SK-N-DZ (cell line): ENCODE measurements around the gene CHI3L2.

Source experiments
- DNase-seq: peaks from one replicate; pipeline ENCODE4 v3.0.0-alpha.2; 2015; ENCODE audit warnings: low spot score

The CHI3L2 gene

DNA sequence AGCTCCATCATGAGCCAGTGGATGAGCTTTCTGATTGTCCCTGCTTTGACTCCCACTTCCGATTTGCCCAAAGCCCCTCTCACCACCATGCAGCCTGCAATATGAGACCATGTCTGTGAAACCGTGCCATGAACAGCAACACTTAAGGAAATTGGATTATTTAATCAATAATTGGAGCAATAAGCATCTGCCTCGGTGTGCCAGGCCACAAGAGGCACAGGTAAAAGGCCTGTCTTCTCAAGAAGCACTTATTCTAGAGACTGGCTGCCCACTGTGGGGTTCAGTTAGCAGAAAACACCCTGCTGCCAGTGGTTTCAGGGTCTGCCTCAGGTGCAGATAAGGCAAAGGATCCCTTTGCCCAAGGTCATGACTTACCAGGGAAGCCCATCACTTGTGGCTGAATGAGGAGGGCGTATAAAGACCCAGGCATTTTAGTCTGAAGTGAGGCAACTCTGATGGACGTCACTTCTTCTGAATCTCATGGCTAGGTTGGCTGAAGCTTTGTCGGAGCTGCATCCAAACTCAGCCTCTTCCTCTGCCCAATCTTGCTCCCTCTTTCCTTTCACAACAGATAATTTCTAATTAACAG, 7.1 kb upstream of the CHI3L2 start:
- no peak for DNase-seq

DNA sequence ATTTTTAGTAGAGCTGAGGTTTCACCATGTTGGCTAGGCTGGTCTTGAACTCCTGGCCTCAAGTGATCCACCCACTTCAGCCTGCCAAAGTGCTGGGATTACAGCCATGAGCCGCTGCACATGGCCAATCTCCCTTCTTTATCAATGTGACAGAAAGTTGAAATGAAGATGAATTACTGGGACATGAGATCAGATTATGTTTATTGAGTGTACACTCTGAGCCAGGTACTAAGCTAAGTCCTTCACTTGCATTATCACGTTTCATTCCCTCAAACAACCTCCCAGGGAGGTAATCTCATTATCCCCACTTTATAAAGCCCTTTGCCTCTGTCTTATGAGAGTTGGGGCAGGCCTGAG, 6.3 kb upstream of the CHI3L2 start:
- DNase-seq: peak; percentile 95

DNA sequence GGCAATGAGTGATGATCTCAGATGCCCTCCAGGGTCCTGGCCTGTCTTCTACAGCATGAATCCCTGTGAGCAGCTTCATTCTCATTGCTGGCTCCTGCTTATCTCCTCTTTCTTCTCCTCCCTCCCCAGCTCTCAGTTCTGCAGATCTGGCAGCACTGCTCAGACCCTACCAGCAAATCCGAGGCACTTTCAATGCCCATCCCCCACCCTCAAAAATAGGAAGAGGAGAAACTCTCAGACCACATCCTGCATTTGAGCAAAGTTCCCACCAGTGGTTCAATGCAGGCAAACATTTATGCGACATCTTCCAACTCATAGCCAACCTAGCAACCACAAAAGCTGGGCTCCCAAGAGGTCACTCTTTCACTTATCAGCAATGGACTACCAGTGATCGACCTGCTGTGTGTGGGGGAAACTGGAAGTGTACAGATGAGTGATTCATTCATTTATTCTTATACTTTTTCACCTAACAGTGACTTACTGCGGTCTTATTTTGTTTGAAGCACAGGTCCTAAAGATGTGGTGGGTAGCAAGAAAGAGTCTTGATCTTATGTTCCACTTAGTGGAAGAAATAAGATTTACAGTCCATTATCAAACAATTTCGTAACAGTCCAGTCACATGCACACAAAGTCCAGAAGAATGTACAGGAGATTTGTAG, 5.8 kb upstream of the CHI3L2 start:
- no peak for DNase-seq

DNA sequence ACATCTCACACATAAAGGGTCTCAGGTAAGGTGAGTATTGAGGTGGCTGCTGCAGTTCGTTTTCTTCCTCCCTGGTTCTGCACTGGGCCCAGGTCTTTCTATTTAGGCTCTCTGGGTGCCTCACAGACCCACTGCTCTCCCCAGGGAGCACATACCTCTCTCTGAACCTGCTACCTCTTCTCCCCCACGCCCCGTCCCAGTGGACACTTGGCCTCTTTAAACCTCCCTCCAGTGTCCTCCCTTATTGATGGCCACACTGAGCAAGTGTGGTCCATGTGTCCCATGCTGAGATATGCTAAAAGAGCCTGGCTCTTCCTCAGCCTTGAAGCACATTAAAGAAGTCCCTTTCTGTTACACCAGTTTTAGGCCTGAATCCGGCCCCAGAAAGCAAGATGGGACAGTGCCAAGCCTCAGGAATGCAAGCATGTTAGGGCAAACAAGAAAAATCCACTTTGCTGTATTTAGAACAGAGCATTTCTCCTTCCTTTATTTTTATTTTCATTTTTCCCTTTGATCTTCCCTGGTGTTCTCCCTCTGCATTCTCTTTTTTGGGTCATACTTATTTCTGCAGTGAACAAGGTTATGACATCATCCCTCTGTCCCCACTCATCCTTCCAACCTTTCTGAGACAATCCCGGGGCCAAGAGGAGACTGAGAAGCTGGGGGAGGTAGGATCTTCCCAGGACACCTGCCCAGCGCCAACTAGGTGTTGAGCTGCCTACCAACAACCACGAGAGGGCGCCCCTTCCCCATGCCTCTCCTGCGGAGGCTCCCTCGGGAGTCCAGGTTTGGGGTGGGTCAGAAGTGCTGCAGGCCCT, 5.0 kb upstream of the CHI3L2 start:
- DNase-seq: peak; percentile 68

DNA sequence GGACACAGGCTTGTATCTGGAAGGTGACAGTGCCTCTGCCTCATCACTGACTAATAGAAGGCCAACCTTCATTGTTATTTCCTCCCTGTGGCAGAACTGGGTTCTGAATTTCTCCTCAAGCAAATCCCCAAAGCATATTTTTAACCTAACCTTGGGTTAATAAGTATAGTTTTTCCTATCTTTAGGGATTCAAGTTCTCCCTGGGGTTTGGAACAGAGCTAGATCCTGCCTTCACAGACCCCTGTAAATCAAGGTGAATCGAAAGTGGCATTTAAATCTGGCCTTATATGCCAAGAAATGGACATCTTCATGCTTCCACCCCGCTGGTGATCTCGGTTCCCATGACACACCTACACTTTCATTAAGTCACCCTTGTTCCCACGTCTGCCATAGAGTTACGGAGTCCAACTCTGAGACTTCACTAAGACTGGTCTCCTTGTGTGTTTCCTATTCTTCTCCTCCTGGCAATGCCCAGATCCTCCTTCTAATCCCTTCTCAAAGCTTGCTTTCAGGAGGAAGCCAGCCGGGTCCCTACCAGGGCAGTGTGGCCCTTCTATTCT, 4.3 kb upstream of the CHI3L2 start:
- DNase-seq: no peak

DNA sequence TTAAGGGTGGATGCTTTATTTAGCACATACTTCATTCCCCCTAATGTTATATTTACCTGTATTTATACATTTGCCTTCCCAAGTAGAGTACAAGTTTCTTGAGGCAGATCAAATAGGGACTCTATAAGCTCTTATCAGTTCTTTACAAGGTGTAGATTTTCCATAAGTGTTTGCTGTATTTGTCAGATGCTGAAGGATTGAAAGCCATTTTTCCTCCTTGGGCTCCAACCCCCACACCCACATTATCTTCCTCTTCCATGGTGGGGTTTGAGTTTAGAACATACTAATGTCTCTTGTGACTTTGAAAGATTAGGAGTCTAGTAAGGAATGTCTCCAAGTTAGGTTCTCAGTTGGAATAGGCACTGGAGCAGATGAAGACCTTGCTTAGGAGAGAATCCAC, 2.4 kb upstream of the CHI3L2 start:
- no peak for DNase-seq

DNA sequence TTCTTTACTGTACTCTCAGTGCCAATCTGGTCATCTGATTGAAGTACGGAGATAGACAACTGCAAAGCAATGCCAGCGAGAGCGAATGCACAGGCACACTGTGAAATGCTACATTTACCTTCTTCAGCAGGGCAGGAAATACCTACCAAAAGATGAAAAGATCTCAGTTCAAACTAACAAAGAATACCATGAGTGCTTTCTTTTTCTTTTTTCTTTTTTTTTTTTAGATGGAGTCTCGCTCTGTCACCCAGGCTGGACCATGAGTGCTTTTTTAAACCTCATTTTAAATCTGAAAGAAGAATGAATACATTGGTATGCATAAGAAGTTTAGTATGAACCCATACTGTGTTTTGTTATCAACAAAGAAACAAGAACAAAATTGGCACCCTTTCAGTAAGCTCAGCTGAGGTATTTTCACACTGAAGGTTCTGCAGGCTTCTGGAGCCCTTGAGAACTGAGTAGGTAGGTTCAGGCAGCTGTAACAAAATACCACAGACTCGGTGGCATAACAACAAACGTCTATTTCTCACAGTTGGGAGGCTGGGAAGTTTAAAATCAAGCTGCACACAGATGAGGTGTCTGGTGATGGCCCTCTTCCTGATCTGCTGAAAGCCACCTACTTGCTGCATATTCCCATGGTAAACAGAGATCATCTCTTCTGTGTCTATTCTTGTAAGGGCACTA, 1.7 kb upstream of the CHI3L2 start:
- DNase-seq: no peak

DNA sequence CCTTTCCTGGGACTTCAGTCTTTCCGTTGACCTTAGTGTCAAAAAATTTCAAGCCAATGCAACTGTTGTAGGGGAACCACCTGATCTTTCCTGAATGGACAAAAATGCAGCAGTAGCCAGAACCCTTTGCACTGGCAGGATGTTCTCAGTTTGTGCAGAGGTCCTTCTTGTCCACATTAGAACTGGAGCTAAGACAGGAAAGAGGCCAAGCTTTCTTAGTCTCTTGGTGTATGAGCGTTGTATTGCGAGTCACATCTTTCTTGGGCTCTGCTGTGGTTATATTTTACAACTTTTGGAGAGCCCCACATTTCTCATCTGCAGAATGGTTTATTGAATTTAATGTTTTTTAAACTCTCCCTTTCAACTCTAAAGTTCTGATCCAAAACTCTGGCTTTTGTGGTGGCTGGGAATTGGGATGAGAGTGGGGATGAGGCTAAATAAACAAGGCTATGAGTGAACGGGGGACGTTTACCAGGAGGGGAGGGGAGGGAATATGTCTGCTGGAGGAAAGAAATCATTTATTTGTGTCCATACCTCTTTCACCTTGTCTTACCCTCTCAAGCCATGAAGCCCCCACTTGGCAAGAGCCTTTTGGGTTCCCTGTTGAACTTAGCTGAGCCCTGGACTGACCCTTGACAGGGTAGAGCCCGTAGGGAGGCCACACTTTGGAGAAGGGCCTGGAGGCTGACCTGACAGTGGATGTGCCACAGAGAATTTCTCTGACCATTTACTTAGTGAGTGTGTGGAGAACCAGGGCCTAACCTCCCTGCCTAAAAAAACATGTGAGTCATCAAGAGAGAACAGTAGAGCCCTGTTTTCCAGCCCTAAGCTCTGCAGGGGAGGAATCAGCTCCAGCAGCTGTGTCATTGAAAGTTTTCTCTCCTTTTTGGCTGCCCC, 586 bp downstream of the CHI3L2 start:
- DNase-seq: no peak

DNA sequence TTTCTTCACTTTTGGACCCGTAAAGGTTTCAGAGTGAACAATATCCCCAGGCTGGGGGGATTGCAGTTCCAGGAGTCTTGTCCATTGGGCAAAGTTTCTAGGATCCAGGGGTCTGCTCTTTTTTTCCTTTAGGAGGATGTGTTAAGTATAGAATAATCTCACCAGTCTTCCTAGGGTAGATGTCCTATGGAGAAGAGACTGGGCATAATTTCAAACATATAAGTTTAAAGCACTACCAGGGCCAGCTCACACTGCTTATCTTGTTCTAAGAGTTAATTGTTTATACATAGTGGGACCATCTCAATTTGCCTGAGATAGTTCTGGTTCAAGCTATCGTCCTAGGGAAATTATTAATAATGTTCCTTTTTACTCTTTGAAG, 1.2 kb downstream of the CHI3L2 start:
- no peak for DNase-seq

DNA sequence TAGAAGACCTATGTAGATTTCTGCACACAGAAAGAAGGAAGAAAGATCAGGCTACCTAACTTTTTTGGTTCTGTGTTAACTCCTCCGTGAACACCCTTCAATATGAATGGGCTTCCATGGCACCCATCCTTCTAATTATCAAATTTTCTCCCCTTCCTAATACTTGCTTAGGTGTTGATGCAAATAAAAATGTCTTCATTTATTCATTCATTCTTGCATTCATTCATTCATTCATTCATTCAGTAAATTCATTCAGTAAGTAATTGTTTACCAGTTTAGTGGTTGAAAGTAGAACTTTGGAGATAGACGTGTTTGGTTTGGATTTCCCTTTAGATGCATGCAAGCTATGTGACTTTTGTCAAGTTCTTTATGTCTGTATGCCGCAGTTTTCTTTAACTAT, 4.6 kb downstream of the CHI3L2 start:
- DNase-seq: no peak

DNA sequence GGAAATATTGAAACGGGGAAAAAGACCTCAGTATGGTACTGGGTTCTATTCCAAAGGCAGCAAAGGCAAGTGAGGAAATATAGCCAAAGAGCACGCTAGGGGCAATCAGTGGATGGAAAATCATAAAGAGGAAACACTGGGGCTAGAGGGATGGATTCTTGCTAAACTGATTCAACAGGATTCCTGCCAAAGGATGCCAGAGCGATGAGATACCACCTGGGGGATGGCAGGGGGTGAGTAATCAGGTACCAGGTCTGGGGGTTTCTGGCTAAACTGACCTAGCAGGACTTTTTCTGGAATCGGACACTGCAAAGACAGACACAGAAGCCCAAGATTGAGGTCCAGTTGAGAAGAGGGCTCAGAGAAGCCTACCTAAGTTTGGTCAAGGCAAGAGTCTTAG, 6.7 kb downstream of the CHI3L2 start:
- no peak for DNase-seq

DNA sequence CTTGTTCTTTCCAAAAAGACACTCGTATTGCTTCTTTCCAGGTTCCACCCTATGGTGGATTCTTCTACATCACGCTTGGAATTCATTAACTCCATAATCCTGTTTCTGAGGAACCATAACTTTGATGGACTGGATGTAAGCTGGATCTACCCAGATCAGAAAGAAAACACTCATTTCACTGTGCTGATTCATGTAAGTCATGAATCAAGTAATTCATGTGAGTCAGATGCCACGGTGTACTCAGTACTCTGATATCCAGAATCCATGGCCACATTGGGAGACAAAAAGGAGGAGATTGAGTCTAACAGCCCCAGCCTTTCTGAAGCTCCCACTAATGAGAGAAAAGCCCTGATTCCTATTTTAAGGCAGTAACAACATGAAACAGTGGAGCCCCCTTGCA, 7.4 kb downstream of the CHI3L2 start:
- DNase-seq: no peak

DNA sequence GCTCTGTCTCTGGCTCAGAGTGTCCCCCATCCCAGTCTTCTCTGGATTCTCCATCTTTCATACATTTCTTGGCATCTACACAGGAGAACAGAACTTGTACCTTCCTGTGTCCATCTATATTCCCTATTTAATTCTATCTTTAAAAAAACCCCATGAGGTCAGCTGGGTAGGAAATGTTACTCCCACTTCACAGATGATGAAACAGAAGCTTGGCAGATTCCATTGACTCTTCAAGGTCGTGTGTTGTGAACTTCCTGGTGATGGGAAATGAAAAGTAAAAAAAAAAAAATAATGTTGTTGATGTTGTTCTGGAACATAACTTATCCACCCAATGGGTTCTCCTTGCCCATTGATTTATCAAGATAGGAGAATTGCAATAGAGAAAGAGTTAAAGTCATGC, 8.9 kb downstream of the CHI3L2 start:
- DNase-seq: no peak

DNA sequence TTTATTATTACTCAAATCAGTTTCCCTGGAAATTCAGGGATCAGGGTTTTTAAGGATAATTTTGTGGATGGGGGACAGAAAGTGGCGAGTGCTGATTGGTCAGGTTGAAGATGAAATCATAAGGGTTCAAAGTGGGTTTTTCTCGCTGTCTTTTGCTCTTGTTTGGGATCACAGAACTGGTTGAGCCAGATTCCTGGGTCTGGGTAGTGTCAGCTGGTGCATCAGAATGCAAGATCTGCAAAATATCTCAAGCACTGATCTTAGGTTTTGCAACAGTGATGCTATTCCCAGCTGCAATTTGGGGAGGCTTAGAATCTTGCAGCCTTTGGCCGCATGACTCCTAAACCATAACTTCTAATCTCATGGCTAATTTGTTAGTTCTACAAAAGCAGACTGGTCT, 9.3 kb downstream of the CHI3L2 start:
- no peak for DNase-seq

DNA sequence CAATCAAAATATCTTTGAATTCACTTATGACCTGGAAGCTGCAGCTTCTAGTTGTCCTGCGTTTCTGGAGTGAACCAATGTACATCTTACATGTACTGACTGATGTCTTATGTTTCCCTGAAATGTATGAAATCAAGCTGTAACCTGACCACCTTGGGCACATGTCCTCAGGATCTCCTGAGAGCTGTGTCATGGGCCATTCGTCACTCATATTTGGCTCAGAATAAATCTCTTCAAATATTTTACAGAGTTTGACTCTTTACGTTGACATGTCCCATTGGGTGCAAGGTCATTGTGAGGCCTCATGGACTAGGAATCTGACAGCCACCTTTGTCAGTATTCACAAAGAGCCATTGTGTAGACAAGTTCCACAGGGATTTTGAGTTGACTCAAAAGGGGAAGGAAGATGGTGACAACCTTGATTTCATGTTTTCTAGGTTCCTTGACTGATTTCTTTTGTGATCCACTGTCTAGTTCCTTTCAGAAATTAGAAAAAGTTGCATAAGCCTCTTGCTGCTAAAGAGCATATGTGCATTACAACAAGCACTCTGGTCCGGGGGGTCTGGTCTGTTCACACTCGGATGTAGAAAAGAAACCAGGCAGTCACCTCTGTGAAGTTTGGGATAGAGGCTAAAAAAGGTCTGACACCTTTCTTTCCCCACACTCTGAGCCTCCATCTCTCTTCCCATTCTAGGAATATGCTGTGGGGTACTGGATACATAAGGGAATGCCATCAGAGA, 10.7 kb downstream of the CHI3L2 start:
- DNase-seq: no peak

DNA sequence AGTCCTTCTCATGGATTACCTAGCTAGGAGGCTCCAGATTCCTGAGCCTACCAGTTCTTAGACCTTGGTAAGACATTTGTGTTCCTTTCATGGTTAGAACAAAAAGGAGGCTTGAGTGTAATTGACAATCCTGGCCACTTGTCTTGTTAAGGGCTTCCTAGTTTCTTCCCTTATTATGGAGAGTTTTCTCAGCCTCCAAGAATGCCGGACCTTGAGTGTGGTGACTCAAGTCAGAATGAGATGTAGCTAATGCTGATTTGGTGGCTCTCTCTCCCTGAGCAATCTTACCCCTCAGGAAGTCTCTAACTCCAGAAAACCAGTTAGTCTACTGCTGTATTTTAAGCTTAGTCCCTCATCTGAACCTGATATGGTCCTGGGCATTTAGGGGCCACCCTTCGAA, 14.3 kb downstream of the CHI3L2 start:
- no peak for DNase-seq

DNA sequence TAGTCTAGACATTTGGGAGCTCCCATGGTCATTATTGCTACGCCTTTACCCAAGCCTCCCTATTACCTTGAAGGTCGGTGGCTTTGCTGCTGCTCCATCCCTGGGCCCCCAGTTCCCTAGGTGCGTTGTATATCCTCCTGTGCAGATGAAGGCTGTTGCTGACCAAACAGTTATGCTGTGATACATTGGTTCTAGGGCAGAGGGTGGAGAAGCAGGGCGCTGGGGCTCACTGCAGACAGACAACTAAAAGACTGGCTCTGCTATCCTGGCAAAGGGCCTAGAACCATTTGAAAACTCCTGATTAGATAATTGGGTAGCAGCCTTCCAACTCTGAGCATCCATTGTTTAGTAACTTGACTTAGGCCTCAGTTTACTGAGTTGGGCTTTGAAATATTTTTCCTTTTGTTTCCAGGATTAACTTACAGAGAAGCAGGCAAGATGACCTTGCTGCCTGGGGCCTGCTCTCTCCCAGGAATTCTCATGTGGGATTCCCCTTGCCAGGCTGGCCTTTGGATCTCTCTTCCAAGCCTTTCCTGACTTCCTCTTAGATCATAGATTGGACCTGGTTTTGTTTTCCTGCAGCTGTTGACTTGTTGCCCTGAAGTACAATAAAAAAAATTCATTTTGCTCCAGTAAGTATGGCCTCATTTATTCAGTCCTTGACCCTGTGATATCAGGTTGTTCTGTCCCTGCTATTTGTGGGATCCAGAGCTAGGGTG, 15.5 kb downstream of the CHI3L2 start:
- DNase-seq: no peak

DNA sequence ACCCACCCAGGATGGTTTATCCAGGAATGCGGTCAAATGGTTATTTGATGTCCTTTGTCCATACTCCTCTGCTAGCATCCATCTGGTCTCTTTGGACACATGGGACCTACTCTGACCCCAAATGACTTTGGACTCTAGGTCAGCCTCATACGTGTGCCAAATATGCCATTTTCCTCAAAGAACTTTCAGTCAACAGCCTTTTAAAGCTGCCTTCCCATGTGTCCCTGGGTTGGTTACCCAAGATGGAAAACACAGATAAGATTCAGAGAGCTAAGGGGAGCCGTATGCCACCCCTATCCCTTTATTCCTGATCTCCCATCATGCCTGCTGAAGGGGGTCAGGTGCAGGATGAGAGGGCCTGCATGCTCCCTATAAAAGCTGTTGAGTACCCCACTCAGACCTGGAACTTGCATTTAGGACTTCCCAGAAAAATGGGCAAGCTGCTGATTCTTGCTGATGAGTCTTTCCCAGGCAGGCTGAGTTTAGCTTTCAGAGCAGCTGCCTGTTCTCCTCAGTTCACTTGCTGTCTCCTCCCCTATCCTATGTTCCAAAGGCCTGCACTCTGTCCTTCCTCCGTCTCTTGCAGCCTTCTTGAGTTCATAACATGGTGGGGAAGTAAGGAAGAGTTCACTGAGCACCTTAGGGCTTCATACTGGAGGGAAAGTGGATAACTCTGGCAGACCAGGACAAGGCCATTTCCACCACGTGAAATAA, 19.8 kb downstream of the CHI3L2 start:
- DNase-seq: no peak

DNA sequence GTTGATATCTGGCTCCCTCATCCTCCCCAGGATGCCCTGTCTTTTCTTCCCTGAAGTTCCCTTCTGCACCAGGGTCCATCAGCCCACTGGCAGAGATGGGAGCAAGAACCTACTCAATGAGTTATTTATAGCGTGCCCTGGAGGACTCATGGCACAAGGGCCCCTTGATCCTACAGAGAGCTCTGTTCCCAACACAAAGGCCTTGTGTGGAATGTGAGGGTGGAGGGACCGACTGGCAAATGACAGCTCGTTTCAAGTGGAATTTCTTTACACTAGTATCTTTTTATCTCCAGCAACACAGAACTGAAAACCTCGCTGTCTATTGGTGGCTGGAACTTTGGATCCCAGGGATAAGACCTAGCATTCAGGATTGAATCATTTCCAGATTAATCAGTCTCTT, 22.4 kb downstream of the CHI3L2 start:
- no peak for DNase-seq
